ENCODE results near the gene SLIT3.
"Not testable (repeated sequence)": the region's sequence is repeated elsewhere in the genome, so short reads cannot be mapped to it uniquely, and the experiment has no call there.

Gene SLIT3

DNA sequence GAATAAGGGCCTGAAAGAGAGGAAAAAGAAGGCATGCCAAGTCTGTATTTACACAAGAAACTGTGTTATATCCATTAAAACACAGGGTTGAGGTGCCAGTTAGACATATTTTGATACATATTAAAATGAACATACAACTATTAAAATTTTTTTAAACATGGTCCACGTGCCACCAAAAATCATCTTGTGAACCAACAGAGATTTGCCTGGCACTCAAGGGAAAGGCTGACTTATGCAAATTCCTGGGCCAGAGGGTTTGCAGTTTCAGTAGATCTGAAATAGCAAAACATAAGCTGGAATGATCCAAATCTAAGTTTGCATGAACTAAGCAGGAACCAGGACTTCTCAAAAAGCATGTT lies 168.7 kb downstream of the SLIT3 start:
- DNase-seq, result no peak

- no peak for DNase-seq
These were observed 169.2 kb downstream of the SLIT3 start for GRCh38 chr5:169131616-169132301.

DNA sequence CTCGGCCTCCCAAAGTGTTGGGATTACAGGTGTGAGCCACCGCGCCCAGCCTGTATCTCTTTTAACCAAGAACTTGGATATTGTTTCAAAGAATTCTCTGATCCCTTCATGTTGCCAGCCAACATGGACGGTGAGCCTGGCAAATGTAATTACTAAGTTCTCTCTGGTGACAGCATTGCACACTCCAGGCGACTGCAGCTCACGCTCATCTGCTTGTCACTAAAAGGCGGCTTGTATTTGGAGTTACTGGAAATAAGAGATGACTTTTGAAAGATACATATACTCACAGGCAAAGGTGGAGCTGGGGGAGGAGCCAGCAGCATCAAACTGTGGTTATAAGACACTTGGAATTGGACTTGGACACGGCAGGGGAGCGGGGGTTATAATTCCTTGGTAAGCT lies 172.3 kb downstream of the SLIT3 start:
- no peak for DNase-seq

- no peak for DNase-seq
These were observed 173.5 kb downstream of the SLIT3 start for GRCh38 chr5:169127431-169127830.

DNA sequence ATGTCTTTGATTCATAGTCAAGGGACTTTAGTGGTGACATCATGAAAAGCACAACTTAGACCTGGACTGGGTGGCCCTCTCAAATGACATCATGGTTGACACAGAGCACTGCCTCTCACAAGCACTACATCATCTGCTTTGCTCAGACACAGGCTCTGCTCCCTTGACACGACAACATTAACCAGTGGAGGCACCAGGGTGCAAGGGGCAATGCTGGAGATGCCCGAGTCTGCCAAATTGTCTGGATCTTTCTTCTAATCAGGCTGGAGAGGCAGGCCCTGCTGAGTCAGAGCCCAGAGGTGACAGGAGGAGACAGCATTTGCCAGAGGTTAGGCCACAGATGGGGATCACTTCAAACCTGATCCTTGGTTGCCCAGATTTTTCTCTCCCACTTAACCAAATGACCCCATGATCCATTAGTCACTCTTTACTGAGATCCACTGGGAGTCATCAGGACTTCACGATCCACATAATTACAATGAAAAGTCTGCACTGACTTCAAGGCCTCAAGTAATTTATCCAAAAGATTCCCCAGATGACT lies 174.4 kb downstream of the SLIT3 start:
- DNase-seq, result no peak

- DNase-seq, result no peak
These were observed 175.4 kb downstream of the SLIT3 start for GRCh38 chr5:169125571-169125970.

DNA sequence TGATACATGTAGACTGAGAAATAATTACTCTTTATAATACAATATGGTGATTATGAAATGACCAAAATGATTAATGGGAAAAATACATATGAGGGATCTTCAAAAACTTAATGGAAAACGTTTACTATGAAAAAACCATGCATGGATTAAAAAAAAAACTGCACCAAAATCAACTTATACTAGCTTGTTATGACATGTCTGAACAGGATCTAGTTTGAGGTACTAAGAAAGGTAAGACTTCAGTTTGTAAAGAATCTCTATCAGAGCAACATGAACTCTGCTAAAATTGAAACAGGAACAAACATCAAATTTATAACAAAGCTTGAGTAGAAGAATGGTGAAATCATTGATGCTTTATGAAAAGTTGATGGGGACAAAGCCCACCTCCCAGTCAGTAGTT lies 178.0 kb downstream of the SLIT3 start:
- no peak for DNase-seq

DNA sequence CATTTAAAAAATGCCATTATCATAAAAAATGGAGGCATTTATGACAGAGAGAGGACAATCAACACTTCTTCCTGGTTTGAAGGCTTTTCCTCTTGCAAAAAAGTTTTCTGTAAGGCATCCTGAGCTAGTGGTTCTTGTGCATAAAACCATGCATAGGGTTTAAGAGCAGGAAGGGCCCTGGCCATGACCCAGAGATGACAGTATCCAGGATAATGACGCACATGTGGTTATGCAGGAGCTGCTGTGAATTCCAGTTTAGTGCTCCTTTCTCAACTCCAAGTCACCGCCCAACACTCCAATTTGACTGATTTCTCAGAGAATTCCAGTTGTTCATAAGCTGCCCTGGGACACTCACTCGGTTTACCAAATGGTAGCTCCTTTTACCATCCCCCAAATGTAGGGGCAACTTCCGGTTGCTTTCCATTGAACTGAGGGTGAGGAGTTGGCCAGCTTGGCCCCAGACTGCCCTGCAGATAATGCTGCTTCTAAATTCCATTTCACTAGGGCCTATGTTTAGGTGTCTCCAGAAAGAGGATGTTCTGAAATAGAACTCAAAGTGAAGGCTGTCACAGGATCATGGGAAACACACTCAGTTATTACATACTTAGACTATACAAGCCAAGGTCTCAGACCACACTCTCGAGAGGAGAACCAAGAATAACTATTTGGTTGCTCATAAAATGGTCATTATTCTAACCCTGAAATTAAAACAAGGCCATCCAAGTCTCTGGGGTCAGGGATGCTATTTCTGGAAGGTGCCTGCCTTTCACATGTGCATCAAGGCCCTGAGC lies 179.1 kb downstream of the SLIT3 start:
- no peak for DNase-seq

- DNase-seq, result no peak
These were observed 181.5 kb downstream of the SLIT3 start for GRCh38 chr5:169119288-169120048.

- DNase-seq, result no peak
These were observed 183.9 kb downstream of the SLIT3 start for GRCh38 chr5:169116961-169117461.

GRCh38 chr5:169115461-169116124 lies 185.3 kb downstream of the SLIT3 start:
- DNase-seq, result no peak

- DNase-seq, result no peak
These were observed 186.4 kb downstream of the SLIT3 start for GRCh38 chr5:169114466-169115065.

GRCh38 chr5:169112016-169112415 lies 188.9 kb downstream of the SLIT3 start:
- no peak for DNase-seq

DNA sequence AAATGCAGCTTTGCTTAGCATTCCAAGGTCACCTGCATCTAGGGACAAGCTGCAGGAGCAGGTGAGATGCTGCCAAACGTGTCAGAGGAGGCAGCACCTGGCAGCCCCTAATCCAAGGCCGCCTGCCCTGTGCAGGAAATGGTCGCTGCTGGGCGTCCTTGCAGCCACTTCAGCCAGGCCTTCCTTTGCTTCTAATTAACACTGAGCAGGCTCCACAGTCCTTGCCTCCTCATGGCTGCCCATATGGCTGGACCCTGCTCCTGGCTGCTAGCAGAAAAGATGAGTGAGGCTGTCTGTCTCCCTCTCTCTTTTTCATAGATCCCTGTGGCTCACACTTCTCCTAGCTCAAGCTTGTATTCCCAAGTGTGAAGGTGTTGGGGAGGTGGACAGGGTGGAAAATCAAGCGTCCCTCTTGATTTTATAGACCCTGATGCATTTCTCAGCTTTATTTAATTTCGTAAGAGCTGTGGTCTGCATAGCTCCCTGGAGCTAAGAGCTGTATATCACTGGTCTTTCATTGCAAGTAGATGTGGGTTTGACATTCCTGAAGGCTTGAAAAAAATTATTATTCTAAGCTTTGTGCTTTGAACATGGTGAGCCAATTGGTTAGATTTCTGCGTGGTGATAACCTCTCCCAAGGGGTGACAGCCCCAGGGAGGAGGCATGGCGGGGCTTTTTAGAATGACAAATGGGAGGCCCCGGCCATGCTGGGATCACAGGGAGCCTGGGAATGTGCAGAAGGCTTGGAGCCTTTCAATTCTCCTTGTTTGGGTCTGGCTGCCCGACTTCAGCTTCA lies 193.8 kb downstream of the SLIT3 start:
- no peak for DNase-seq

GRCh38 chr5:169105582-169105981 lies 195.4 kb downstream of the SLIT3 start:
- not testable (repeated sequence) for DNase-seq

- DNase-seq, result no peak
These were observed 195.9 kb downstream of the SLIT3 start for GRCh38 chr5:169104937-169105494.

- no peak for DNase-seq
These were observed 197.3 kb downstream of the SLIT3 start for GRCh38 chr5:169103586-169104181.

- DNase-seq, result no peak
These were observed 199.0 kb downstream of the SLIT3 start for GRCh38 chr5:169101966-169102365.

DNA sequence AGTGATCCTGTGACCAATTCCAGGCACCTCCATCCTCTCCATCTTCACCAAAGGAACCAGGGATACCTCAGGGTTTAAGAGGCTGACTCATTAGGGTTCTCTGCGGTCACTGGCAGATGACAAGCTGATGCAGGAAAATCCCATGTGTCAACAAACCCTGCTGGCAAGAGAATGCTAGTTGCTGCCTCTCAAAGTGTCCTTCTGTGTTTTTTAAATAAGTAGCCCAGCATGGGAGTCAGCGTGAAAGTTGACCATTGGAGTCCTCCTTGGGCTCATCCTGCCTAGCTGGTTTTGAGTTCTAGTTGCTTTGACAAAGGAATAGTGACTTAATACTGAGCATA lies 200.2 kb downstream of the SLIT3 start:
- no peak for DNase-seq

DNA sequence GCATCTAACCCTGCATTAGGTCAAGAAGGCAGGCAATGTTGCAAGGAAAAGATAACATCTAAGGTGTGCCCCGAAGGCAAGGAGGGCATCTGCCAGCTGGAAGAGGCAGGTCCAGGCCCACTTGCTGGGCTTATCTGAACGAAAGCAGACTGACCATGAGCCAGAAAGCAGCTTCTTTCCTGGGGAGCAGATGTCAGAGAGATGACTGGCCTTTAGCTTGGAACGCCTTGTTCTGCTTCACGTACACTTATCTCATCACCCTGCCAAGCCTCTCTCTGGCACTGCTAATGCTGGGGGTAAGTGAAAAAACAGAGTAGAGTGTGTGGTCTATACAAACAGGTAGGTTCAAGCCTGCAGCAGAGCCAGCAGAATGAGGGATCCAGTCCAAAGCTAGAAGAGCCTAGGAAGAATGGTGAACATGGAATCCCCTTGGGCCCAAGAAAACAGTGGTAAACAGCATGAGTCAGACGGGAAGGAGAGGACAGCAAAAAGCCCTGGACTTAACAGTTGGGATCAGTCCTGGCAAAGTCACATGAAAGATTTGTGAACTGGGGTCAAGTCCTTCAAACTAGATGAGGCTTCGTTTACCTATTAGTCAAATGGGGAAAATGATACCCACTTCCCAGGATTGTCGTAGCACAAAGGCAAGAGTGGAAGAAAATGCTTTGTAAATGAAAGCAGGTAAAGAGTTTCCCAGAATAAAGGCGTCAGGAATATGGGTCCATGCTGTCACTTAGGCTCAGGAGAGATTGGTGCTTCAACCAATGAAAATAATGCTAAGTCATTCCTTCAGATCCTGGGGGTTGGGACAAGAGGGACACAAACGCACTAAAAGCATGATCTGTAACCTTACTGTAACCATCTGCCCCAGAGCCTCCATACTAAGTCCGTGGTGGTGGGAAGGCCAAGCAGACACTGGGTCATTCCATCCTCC lies 200.9 kb downstream of the SLIT3 start:
- no peak for DNase-seq

Data from activated CD8-positive, alpha-beta memory T cell treated with anti-CD3 and anti-CD28 coated beads, Interleukin-2, amount 50 U/mL, for 4 hours (primary cell).